Right atrium auricular region (tissue), 2 donors: ENCODE data around the gene ICAM2. TPM values are rescaled to one million over a fixed set of nuclear protein-coding genes. Genes with fewer than 3 reads are reported as not detected.
A peak's percentile ranks its signal among the peaks of the same experiment; 100 is the strongest.

ENCODE experiments used
- DNase-seq: peaks from one replicate; pipeline ENCODE4 v3.0.0-alpha.2; 2019; ENCODE audit warnings: low spot score
- H3K27ac ChIP-seq, 2 donors: fragments of 200-600 bp; sonication (generic); 1 replicate in 1 of 2; 2 replicates in 1 of 2; pipeline ENCODE4 v1.5.1; 2016 to 2019
- H3K27me3 ChIP-seq, 2 donors: fragments of 200-600 bp; sonication (generic); one replicate each; pipeline versions ENCODE4 v1.5.1 to v1.6.0; 2017 to 2019
- H3K36me3 ChIP-seq: fragments of 200-600 bp; sonication (generic); one replicate; pipeline ENCODE4 v1.5.1; 2016
- H3K4me1 ChIP-seq, 2 donors: fragments of 200-600 bp; sonication (generic); one replicate each; pipeline versions ENCODE4 v1.5.1 to v1.6.0; 2017 to 2019
- H3K4me3 ChIP-seq, 2 donors: fragments of 200-600 bp; sonication (generic); 1 replicate in 1 of 2; 2 replicates in 1 of 2; pipeline ENCODE4 v1.5.1; 2017 to 2019; ENCODE audit warnings: mild to moderate bottlenecking in 1 of 2, moderate library complexity in 1 of 2
- H3K9me3 ChIP-seq, 2 donors: fragments of 200-600 bp; sonication (generic); one replicate each; pipeline ENCODE4 v1.5.1; 2019
- total RNA-seq, 2 donors: library from RNA; depleted of rRNA; stranded (reverse); fragments of >200 nt; gene quantifications; one replicate each; pipeline ENCODE4 v1.1.0, GENCODE V29; 2016
- TF ChIP-seq, protein P1 (sequence below), 2 donors: fragments of 200-600 bp; sonication (generic); IDR thresholded peaks; one replicate each; pipeline ENCODE4 v1.5.1; 2019; ENCODE audit warnings: antibody characterized with exemption in 2 of 2

The ICAM2 gene
- total RNA-seq, 2 donors from 2014 or later: 74.6 to 109 TPM

GRCh38 chr17:64001091-64001579 is 19.3 kb downstream of the ICAM2 start:
- Histone ChIP-seq H3K4me1 (peaks cover 0 to 41% of the 10 kb centered on the region in 2 donors), H3K9me3 (no peaks in the 10 kb centered on the region), H3K36me3 (no peaks in the 10 kb centered on the region), H3K4me3 (no peak overlapping the region), H3K27ac (peak overlapping the region; percentile 70 to 76), H3K27me3 (peaks cover 0 to 8% of the 10 kb centered on the region in 2 donors)
- no peak for DNase-seq
- TF ChIP-seq, protein P1, sequence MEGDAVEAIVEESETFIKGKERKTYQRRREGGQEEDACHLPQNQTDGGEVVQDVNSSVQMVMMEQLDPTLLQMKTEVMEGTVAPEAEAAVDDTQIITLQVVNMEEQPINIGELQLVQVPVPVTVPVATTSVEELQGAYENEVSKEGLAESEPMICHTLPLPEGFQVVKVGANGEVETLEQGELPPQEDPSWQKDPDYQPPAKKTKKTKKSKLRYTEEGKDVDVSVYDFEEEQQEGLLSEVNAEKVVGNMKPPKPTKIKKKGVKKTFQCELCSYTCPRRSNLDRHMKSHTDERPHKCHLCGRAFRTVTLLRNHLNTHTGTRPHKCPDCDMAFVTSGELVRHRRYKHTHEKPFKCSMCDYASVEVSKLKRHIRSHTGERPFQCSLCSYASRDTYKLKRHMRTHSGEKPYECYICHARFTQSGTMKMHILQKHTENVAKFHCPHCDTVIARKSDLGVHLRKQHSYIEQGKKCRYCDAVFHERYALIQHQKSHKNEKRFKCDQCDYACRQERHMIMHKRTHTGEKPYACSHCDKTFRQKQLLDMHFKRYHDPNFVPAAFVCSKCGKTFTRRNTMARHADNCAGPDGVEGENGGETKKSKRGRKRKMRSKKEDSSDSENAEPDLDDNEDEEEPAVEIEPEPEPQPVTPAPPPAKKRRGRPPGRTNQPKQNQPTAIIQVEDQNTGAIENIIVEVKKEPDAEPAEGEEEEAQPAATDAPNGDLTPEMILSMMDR (IDR thresholded peaks at IDR 0.05): no peak

GRCh38 chr17:63999680-64000531 is 20.5 kb downstream of the ICAM2 start:
- no peak for DNase-seq
- Histone ChIP-seq H3K4me3 (no peak overlapping the region), H3K27ac (no peak overlapping the region), H3K9me3 (no peaks in the 10 kb centered on the region), H3K36me3 (no peaks in the 10 kb centered on the region), H3K27me3 (peaks cover 0 to 8% of the 10 kb centered on the region in 2 donors), H3K4me1 (peaks cover 0 to 37% of the 10 kb centered on the region in 2 donors)
- TF ChIP-seq, protein P1 (IDR thresholded peaks at IDR 0.05): no peak

DNA sequence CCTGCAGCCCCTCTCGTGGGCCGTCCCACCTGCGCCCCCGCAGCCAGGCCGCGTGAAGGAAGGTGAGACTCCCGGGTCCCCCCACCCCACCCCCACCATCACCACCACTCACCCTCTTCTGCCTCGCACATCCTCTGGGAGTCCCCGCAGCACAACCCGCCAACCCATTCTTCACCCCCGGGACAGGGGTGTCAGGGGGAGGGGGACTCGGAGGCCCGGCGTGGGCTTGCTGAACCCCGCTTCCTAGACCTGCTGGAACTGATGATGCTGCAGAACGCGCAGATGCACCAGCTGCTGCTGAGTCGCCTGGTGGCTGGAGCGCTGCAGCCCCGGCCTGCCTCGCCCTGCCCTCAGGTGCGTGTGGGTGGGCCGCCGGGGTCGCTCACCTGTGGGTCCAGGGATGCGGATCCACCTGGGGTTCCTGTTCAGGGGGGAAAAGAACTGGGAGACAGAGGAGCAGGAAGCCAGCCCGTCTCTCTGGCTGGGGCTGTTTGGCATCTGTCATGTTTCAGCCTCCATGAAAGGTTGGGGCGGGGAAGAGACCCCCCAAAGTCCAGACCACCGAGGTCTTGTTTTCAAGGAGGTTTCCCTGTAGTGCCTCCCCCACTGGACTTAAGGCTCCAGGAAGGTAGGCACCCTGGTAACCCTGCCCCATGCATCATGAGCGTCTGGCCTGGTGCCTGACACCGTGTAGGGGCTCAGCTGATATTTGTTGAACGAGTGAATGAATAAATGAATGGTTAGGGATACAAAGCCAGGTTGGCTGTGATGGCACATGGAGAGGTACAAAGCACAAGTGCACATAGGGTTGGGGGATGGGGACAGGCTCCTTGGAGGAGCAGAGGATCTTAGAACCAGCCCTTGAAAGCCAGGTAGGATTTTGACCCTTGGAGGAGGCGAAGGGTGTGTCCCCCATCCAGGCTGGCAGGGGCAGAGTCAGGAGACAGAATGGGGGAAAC is 21.4 kb downstream of the ICAM2 start:
- DNase-seq: no peak
- peak overlapping the region in 1 of 2 donors; percentile 22 for H3K27ac ChIP-seq
- H3K4me1 ChIP-seq: peaks cover 0 to 37% of the 10 kb centered on the region in 2 donors
- peak overlapping the region; percentile 45 to 55 for H3K4me3 ChIP-seq
- no peaks in the 10 kb centered on the region for H3K36me3 ChIP-seq
- peaks cover 0 to 8% of the 10 kb centered on the region in 2 donors for H3K27me3 ChIP-seq
- H3K9me3 ChIP-seq: no peaks in the 10 kb centered on the region
- TF ChIP-seq, protein P1 (IDR thresholded peaks at IDR 0.05): no peak

DNA sequence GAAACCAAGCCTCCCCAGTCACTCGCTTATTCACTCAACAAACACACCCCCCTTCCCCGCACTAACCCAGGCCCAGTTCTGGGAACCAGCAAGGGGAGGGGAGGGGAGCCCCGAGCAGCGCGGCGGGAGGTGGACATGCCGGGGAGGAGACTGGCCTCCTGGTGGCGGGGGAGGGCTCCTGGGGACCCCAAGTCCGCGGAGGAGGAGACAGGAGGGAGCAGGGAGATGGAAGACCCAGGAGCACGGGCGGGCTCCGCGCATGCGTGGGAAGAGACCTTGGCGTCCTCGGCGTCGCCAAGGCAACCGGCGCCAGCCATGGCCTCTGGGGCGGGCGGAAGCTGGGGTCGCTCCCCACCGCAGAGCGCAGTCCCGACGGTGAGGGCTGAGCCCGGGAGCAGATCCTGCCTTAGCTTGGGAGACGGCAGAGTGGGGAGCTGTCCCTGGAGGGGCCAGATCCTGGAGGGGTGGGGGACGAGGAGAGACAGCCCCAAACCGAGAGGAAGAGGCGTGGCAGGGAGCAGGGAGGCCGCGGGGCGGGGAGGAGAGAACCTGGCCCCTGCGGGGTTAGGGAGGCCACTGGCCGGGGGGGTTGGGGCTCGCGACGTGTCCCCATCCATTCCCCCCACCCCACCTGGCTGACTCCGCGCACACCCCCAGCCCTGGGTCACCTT is 22.2 kb downstream of the ICAM2 start, which contains the start of gene PRR29:
PRR29 (plus strand) TSS at position 302 of the 671 bp plus-strand sequence; CDS start at position 316, 14 bp downstream.
- DNase-seq: no peak
- H3K4me1 ChIP-seq: peaks cover 0 to 37% of the 10 kb centered on the region in 2 donors
- TF ChIP-seq, protein P1 (IDR thresholded peaks at IDR 0.05): no peak
- peaks cover 0 to 8% of the 10 kb centered on the region in 2 donors for H3K27me3 ChIP-seq
- peak within 1 kb of the TSS; percentile 45 to 55 for H3K4me3 ChIP-seq
- peak within 1 kb of the TSS; percentile 3 to 22 for H3K27ac ChIP-seq
- H3K36me3 ChIP-seq: no peaks in the 10 kb centered on the region
- no peaks in the 10 kb centered on the region for H3K9me3 ChIP-seq
